ENCODE measurements around the gene EYS.

- TF ChIP-seq CTCF (IDR thresholded peaks at IDR 0.05) (no peak), POLR2A (IDR thresholded peaks at IDR 0.05) (no peak), POLR2AphosphoS5 (IDR thresholded peaks at IDR 0.05) (no peak)
Measured at GRCh38 chr6:63805345-63805744, 1901.7 kb downstream of the EYS start.
